ENCODE results near the gene ANK3. TPM values are rescaled to one million over a fixed set of nuclear protein-coding genes. Genes with fewer than 3 reads are reported as not detected.

ANK3 gene
- total RNA-seq, 1 donor from 2014 or later: 65.3 TPM

GRCh38 chr10:60266513-60266912 lies 123.2 kb downstream of the ANK3 start:
- no peaks in the 10 kb centered on the region for H3K4me1 ChIP-seq
- no peak overlapping the region for H3K4me3 ChIP-seq
- H3K36me3 ChIP-seq: peaks cover 0 to 4% of the 10 kb centered on the region in 2 donors
- H3K9me3 ChIP-seq: no peaks in the 10 kb centered on the region
- no peak for TF ChIP-seq CTCF (IDR thresholded peaks at IDR 0.05)
- TF ChIP-seq POLR2AphosphoS5 (IDR thresholded peaks at IDR 0.05; ENCODE audit: insufficient read depth in 1 of 2, low read depth in 1 of 2): no peak
- no peak for TF ChIP-seq POLR2A (IDR thresholded peaks at IDR 0.05)
- H3K27me3 ChIP-seq: no peaks in the 10 kb centered on the region
- no peak for DNase-seq (ENCODE audit: extremely low spot score in 2 of 2)
- intact Hi-C loops (cut with DNase I): no loop called here
- H3K27ac ChIP-seq: no peak overlapping the region

- Histone ChIP-seq H3K27ac (no peak overlapping the region), H3K27me3 (no peaks in the 10 kb centered on the region), H3K4me3 (no peak overlapping the region), H3K9me3 (no peaks in the 10 kb centered on the region), H3K36me3 (peaks cover 0 to 4% of the 10 kb centered on the region in 2 donors), H3K4me1 (no peaks in the 10 kb centered on the region)
- DNase-seq (ENCODE audit: extremely low spot score in 2 of 2): no peak
- intact Hi-C loops (cut with DNase I): no loop called here
- TF ChIP-seq POLR2A (IDR thresholded peaks at IDR 0.05): no peak
Measured at GRCh38 chr10:60262647-60263126, 127.0 kb downstream of the ANK3 start.

GRCh38 chr10:60260321-60260720 lies 129.4 kb downstream of the ANK3 start:
- Histone ChIP-seq H3K9me3 (no peaks in the 10 kb centered on the region), H3K27ac (no peak overlapping the region), H3K4me3 (no peak overlapping the region), H3K36me3 (peaks cover 0 to 4% of the 10 kb centered on the region in 2 donors), H3K27me3 (no peaks in the 10 kb centered on the region), H3K4me1 (no peaks in the 10 kb centered on the region)
- no peak for DNase-seq (ENCODE audit: extremely low spot score in 2 of 2)
- intact Hi-C loops (cut with DNase I): no loop called here
- TF ChIP-seq CTCF (IDR thresholded peaks at IDR 0.05) (no peak), POLR2AphosphoS5 (IDR thresholded peaks at IDR 0.05; ENCODE audit: insufficient read depth in 1 of 2, low read depth in 1 of 2) (no peak), POLR2A (IDR thresholded peaks at IDR 0.05) (no peak)

- Histone ChIP-seq H3K4me1 (no peaks in the 10 kb centered on the region), H3K9me3 (no peaks in the 10 kb centered on the region), H3K4me3 (no peak overlapping the region), H3K27me3 (no peaks in the 10 kb centered on the region), H3K36me3 (peaks cover 0 to 3% of the 10 kb centered on the region in 2 donors), H3K27ac (no peak overlapping the region)
- TF ChIP-seq POLR2A (IDR thresholded peaks at IDR 0.05): no peak
- no peak for TF ChIP-seq CTCF (IDR thresholded peaks at IDR 0.05)
- no peak for TF ChIP-seq POLR2AphosphoS5 (IDR thresholded peaks at IDR 0.05; ENCODE audit: insufficient read depth in 1 of 2, low read depth in 1 of 2)
- intact Hi-C loops (cut with DNase I): no loop called here
- no peak for DNase-seq (ENCODE audit: extremely low spot score in 2 of 2)
Measured at GRCh38 chr10:60258429-60258797, 131.3 kb downstream of the ANK3 start.

GRCh38 chr10:60257767-60258428 lies 131.8 kb downstream of the ANK3 start:
- no peak for DNase-seq (ENCODE audit: extremely low spot score in 2 of 2)
- no peaks in the 10 kb centered on the region for H3K4me1 ChIP-seq
- H3K9me3 ChIP-seq: no peaks in the 10 kb centered on the region
- no peaks in the 10 kb centered on the region for H3K36me3 ChIP-seq
- intact Hi-C loops (cut with DNase I): no loop called here
- TF ChIP-seq POLR2A (IDR thresholded peaks at IDR 0.05): no peak
- H3K27ac ChIP-seq: no peak overlapping the region
- H3K27me3 ChIP-seq: no peaks in the 10 kb centered on the region
- no peak overlapping the region for H3K4me3 ChIP-seq

- Histone ChIP-seq H3K36me3 (no peaks in the 10 kb centered on the region), H3K27ac (no peak overlapping the region), H3K27me3 (no peaks in the 10 kb centered on the region), H3K4me1 (no peaks in the 10 kb centered on the region), H3K9me3 (no peaks in the 10 kb centered on the region), H3K4me3 (no peak overlapping the region)
- TF ChIP-seq POLR2AphosphoS5 (IDR thresholded peaks at IDR 0.05; ENCODE audit: insufficient read depth in 1 of 2, low read depth in 1 of 2): no peak
- no peak for TF ChIP-seq CTCF (IDR thresholded peaks at IDR 0.05)
- no peak for TF ChIP-seq POLR2A (IDR thresholded peaks at IDR 0.05)
- DNase-seq (ENCODE audit: extremely low spot score in 2 of 2): no peak
- intact Hi-C loops (cut with DNase I): no loop called here
Measured at GRCh38 chr10:60254776-60255175, 134.9 kb downstream of the ANK3 start.

Measured in vagina (tissue), 2 donors.